H1 (cell line): ENCODE measurements around the gene PRKN. TPM values are rescaled to one million over a fixed set of nuclear protein-coding genes. Genes with fewer than 3 reads are reported as not detected.

ENCODE experiments used
- CTCF ChIA-PET: fragments of 300-600 bp; sonication (Branson Sonifier 250); formaldehyde crosslinking; loops from one replicate; lab custom pipeline; 2021; ENCODE audit not compliant: partially characterized antibody; lab: Charles Lee
- POLR2A ChIA-PET: fragments of 300-600 bp; sonication (Branson Sonifier 250); formaldehyde crosslinking; loops from one replicate; lab custom pipeline; 2021; ENCODE audit warnings: inconsistent platforms; ENCODE audit not compliant: partially characterized antibody; lab: Charles Lee
- DNase-seq, 2 experiments: peaks; one replicate each; pipeline versions ENCODE4 v3.0.0 to v3.0.0-alpha.2; 2010 to 2022; ENCODE audit warnings: low spot score in 2 of 2, low read depth in 1 of 2, mixed read lengths in 1 of 2
- FAIRE-seq: peaks from 2 replicates; lab custom pipeline; 2011; peaks lifted over from hg19 to GRCh38; lab: Jason Lieb, UNC
- H2AFZ ChIP-seq: 2 replicates; pipeline ENCODE4 v1.8.1; 2012; ENCODE audit warnings: low read length, inconsistent platforms
- H2AK5ac ChIP-seq: 2 replicates; pipeline ENCODE4 v1.6.1; 2013; ENCODE audit warnings: low read depth, low read length
- H2BK120ac ChIP-seq: replicated peaks from 2 replicates; pipeline ENCODE3; 2013; ENCODE audit warnings: low read depth, low read length, inconsistent platforms
- H2BK12ac ChIP-seq: 2 replicates; pipeline ENCODE4 v1.6.1; 2013; ENCODE audit warnings: low read depth, low read length
- H2BK15ac ChIP-seq: 2 replicates; pipeline ENCODE4 v1.6.1; 2013; ENCODE audit warnings: low read length
- H2BK20ac ChIP-seq: 2 replicates; pipeline ENCODE4 v1.6.1; 2013; ENCODE audit warnings: low read length
- H2BK5ac ChIP-seq: 2 replicates; pipeline ENCODE4 v1.6.1; 2013; ENCODE audit warnings: low read depth, low read length
- H3K14ac ChIP-seq: 2 replicates; pipeline ENCODE4 v1.6.1; 2013; ENCODE audit warnings: inconsistent platforms; ENCODE audit not compliant: insufficient read length
- H3K18ac ChIP-seq: 2 replicates; pipeline ENCODE4 v1.6.1; 2013; ENCODE audit warnings: low read length; ENCODE audit errors: extremely low read depth
- H3K23ac ChIP-seq: 2 replicates; pipeline ENCODE4 v1.6.1; 2013; ENCODE audit warnings: inconsistent platforms; ENCODE audit not compliant: insufficient read length
- H3K23me2 ChIP-seq: 2 replicates; pipeline ENCODE4 v1.6.1; 2013; ENCODE audit warnings: low read depth, low read length
- H3K27ac ChIP-seq: 2 replicates; pipeline ENCODE4 v1.6.1; 2011; ENCODE audit warnings: low read depth, low read length, inconsistent platforms
- H3K27me3 ChIP-seq, 4 experiments: replicated peaks in 1 of 4; 1 replicate in 1 of 4; 2 replicates in 3 of 4; pipeline versions ENCODE4 v1.6.1 to v1.8.1; 2011 to 2013; ENCODE audit warnings: low read length in 3 of 4, mild to moderate bottlenecking in 3 of 4, inconsistent platforms in 2 of 4, mixed read lengths in 2 of 4, moderate library complexity in 1 of 4; ENCODE audit not compliant: control insufficient read depth in 3 of 4, insufficient read depth in 3 of 4; ENCODE audit errors: extremely low read depth in 1 of 4
- H3K36me3 ChIP-seq, 4 experiments: 2 replicates each; pipeline versions ENCODE4 v1.6.1 to v1.8.1; 2011 to 2013; ENCODE audit warnings: mild to moderate bottlenecking in 4 of 4, low read length in 3 of 4, moderate library complexity in 2 of 4, control low read depth in 1 of 4, inconsistent platforms in 1 of 4; ENCODE audit not compliant: insufficient read depth in 4 of 4, control insufficient read depth in 2 of 4
- H3K4ac ChIP-seq: replicated peaks from 2 replicates; pipeline ENCODE3; 2013; ENCODE audit warnings: low read length, low read depth, mixed read lengths, inconsistent platforms; ENCODE audit not compliant: insufficient read length
- H3K4me1 ChIP-seq, 4 experiments: replicated peaks in 1 of 4; 1 replicate in 1 of 4; 2 replicates in 3 of 4; pipeline versions ENCODE4 v1.6.1 to v1.8.1; 2011 to 2013; ENCODE audit warnings: low read length in 3 of 4, inconsistent platforms in 2 of 4, mixed read lengths in 1 of 4; ENCODE audit not compliant: insufficient read depth in 4 of 4, control insufficient read depth in 3 of 4
- H3K4me2 ChIP-seq, 2 experiments: 2 replicates each; pipeline versions ENCODE4 v1.6.1 to v1.8.1; 2011 to 2013; ENCODE audit warnings: low read depth in 2 of 2, low read length in 2 of 2, control low read depth in 1 of 2, inconsistent platforms in 1 of 2, mild to moderate bottlenecking in 1 of 2; ENCODE audit not compliant: insufficient read depth in 1 of 2
- H3K4me3 ChIP-seq, 4 experiments: fragments of 200-600, 300-600 bp in 1 of 4; sonication (generic), shearing (Covaris generic), sonication (Bioruptor Twin) in 1 of 4; 2 replicates each; pipeline versions ENCODE4 v1.5.1 to v1.8.1; 2011 to 2016; ENCODE audit warnings: low read length in 4 of 4, low read depth in 3 of 4, control low read depth in 2 of 4, inconsistent platforms in 2 of 4, mild to moderate bottlenecking in 2 of 4, mixed read lengths in 1 of 4, moderate library complexity in 1 of 4; ENCODE audit not compliant: insufficient read depth in 2 of 4; ENCODE audit errors: extremely low read depth in 1 of 4
- H3K56ac ChIP-seq: replicated peaks from 2 replicates; pipeline ENCODE3; 2013; ENCODE audit warnings: low read depth, mild to moderate bottlenecking, mixed read lengths, low read length, inconsistent platforms; ENCODE audit not compliant: insufficient read length
- H3K79me1 ChIP-seq: 2 replicates; pipeline ENCODE4 v1.6.1; 2013; ENCODE audit warnings: low read depth, low read length, control low read depth
- H3K79me2 ChIP-seq, 2 experiments: 2 replicates each; pipeline versions ENCODE4 v1.6.1 to v1.8.1; 2012 to 2013; ENCODE audit warnings: low read length in 2 of 2, mild to moderate bottlenecking in 2 of 2, inconsistent platforms in 1 of 2; ENCODE audit not compliant: insufficient read depth in 2 of 2, control insufficient read depth in 1 of 2
- H3K9ac ChIP-seq, 4 experiments: replicated peaks in 1 of 4; 1 replicate in 1 of 4; 2 replicates in 3 of 4; pipeline versions ENCODE4 v1.6.1 to v1.8.1; 2011 to 2013; ENCODE audit warnings: low read depth in 3 of 4, low read length in 3 of 4, control low read depth in 2 of 4, mild to moderate bottlenecking in 2 of 4, moderate library complexity in 2 of 4, inconsistent platforms in 1 of 4; ENCODE audit errors: extremely low read depth in 1 of 4
- H3K9me3 ChIP-seq, 2 experiments: 2 replicates each; pipeline versions ENCODE4 v1.6.1 to v1.8.1; 2012 to 2013; ENCODE audit warnings: mild to moderate bottlenecking in 2 of 2, moderate library complexity in 2 of 2, control low read depth in 1 of 2, inconsistent platforms in 1 of 2, low read depth in 1 of 2, low read length in 1 of 2, mixed read lengths in 1 of 2; ENCODE audit not compliant: insufficient read depth in 2 of 2
- H4K20me1 ChIP-seq, 2 experiments: replicated peaks in 1 of 2; 2 replicates each; pipeline versions ENCODE3 to v1.8.1; 2011 to 2013; ENCODE audit warnings: inconsistent platforms in 2 of 2, low read length in 2 of 2, mild to moderate bottlenecking in 1 of 2; ENCODE audit not compliant: insufficient read depth in 2 of 2, control insufficient read depth in 1 of 2
- H4K5ac ChIP-seq: 2 replicates; pipeline ENCODE4 v1.6.1; 2013; ENCODE audit warnings: low read length, low read depth, mixed read lengths, inconsistent platforms; ENCODE audit not compliant: insufficient read length
- H4K8ac ChIP-seq: 2 replicates; pipeline ENCODE4 v1.8.0; 2013; ENCODE audit warnings: mild to moderate bottlenecking, moderate library complexity, low read length, inconsistent platforms; ENCODE audit not compliant: insufficient read depth; ENCODE audit errors: extremely low read depth
- H4K91ac ChIP-seq: replicated peaks from 2 replicates; pipeline ENCODE3; 2013; ENCODE audit warnings: low read length, mixed read lengths, inconsistent platforms; ENCODE audit not compliant: insufficient read length
- BACH1 ChIP-seq: IDR thresholded peaks from 2 replicates; pipeline ENCODE4 v1.6.1; 2012; ENCODE audit warnings: low read length, improper control_type of control experiment
- BRCA1 ChIP-seq: IDR thresholded peaks from 2 replicates; pipeline ENCODE4 v1.6.1; 2012; ENCODE audit warnings: low read depth, low read length, improper control_type of control experiment
- CBX5 ChIP-seq: fragments of 300-800, 300-1000 bp; sonication (generic); IDR thresholded peaks from 2 replicates; pipeline ENCODE4 v1.7.1; 2016; ENCODE audit warnings: antibody characterized with exemption, low read length, low read depth
- CEBPB ChIP-seq: IDR thresholded peaks from 2 replicates; pipeline ENCODE4 v1.6.1; 2012; ENCODE audit warnings: low read depth, low read length
- CHD2 ChIP-seq: IDR thresholded peaks from 2 replicates; pipeline ENCODE4 v1.6.1; 2012; ENCODE audit warnings: low read length, improper control_type of control experiment
- CTBP2 ChIP-seq: IDR thresholded peaks from 2 replicates; pipeline ENCODE4 v1.7.0; 2011; ENCODE audit warnings: borderline replicate concordance, mild to moderate bottlenecking, moderate library complexity, mixed read lengths, low read length; ENCODE audit not compliant: insufficient read depth, insufficient read length
- EZH2 ChIP-seq: fragments of 200-600 bp; sonication (generic); IDR thresholded peaks from 2 replicates; pipeline ENCODE4 v1.7.1; 2012; ENCODE audit warnings: low read depth, mild to moderate bottlenecking, moderate library complexity, low read length, inconsistent platforms; ENCODE audit not compliant: severe bottlenecking
- GABPA ChIP-seq: IDR thresholded peaks from 2 replicates; pipeline ENCODE4 v1.6.1; 2011; ENCODE audit warnings: mild to moderate bottlenecking, low read length, moderate library complexity, borderline replicate concordance; ENCODE audit not compliant: insufficient read depth
- JUND ChIP-seq: IDR thresholded peaks from 2 replicates; pipeline ENCODE4 v1.6.1; 2011; ENCODE audit warnings: mild to moderate bottlenecking, improper control_type of control experiment, low read length
- KDM1A ChIP-seq: fragments of 200-600, 300-600 bp; sonication (generic); IDR thresholded peaks from 2 replicates; pipeline ENCODE4 v1.7.1; 2016; ENCODE audit warnings: mild to moderate bottlenecking, low read length, borderline replicate concordance
- MAFK ChIP-seq: IDR thresholded peaks from 2 replicates; pipeline ENCODE4 v1.6.1; 2012; ENCODE audit warnings: low read depth, mild to moderate bottlenecking, improper control_type of control experiment, low read length
- NANOG ChIP-seq: IDR thresholded peaks from 2 replicates; pipeline ENCODE4 v1.6.1; 2011; ENCODE audit warnings: low read length, low read depth, mild to moderate bottlenecking, inconsistent platforms; ENCODE audit not compliant: insufficient read depth, poor library complexity, severe bottlenecking
- POLR2A ChIP-seq, 2 experiments: IDR thresholded peaks; 1 replicate in 1 of 2; 2 replicates in 1 of 2; pipeline ENCODE4 v1.6.1; 2011; ENCODE audit warnings: low read depth in 2 of 2, low read length in 2 of 2, mild to moderate bottlenecking in 2 of 2; ENCODE audit errors: control extremely low read depth in 1 of 2
- SP2 ChIP-seq: IDR thresholded peaks from 2 replicates; pipeline ENCODE4 v1.6.1; 2012; ENCODE audit warnings: mild to moderate bottlenecking, low read length, inconsistent platforms
- SRF ChIP-seq: IDR thresholded peaks from 2 replicates; pipeline ENCODE4 v1.6.1; 2011; ENCODE audit warnings: mild to moderate bottlenecking, low read depth, low read length, moderate library complexity
- WGBS, 2 experiments: shearing (Covaris generic) in 1 of 2; methylation state at CpG; one replicate each; pipeline versions ENCODE4 v1.1.6 to v1.1.7; 2013 to 2015; ENCODE audit warnings: low lambda C conversion rate in 2 of 2, mixed read lengths in 2 of 2, inconsistent platforms in 1 of 2, low coverage in 1 of 2, missing lambda C conversion rate in 1 of 2; ENCODE audit not compliant: insufficient replicate concordance in 2 of 2, insufficient coverage in 1 of 2, insufficient read length in 1 of 2; ENCODE audit errors: extremely low coverage in 1 of 2, missing lambda C conversion rate in 1 of 2; 5-methylcytosine and 5-hydroxymethylcytosine counted together
- polyA plus RNA-seq, 7 experiments: library from polyadenylated mRNA; depleted of rRNA in 3 of 7; stranded (reverse) in 5 of 7; unstranded in 2 of 7; fragments of >200 nt in 5 of 7; fragments of 200-250 nt in 2 of 7; gene quantifications; 1 replicate in 5 of 7; 2 replicates in 1 of 7; 4 replicates in 1 of 7; pipeline versions ENCODE4 v1.2.1 to v1.2.3, GENCODE V29; 2011 to 2013; ENCODE audit warnings: missing spikeins in 2 of 7, mixed read lengths in 2 of 7
- total RNA-seq: library from RNA; stranded (reverse); fragmentation: NEBNext Ultra II Directional; extraction: Animal tissue kit (Norgen Biotek cat#: 25700); gene quantifications from 2 replicates; pipeline ENCODE4 v1.2.1, GENCODE V29; 2021

Gene PRKN
- total and polyA plus RNA-seq, 2 of the 8 experiments (the other 6 are each of a cell fraction or from before 2014, with no cell fraction given), result 0.13 to 0.29 TPM

GRCh38 chr6:162448294-162448693 is 279.3 kb downstream of the PRKN start:
- H4K20me1 ChIP-seq, result no peaks in the 10 kb centered on the region
- no peak overlapping the region for H3K9ac ChIP-seq
- no peak overlapping the region for H3K18ac ChIP-seq
- H2BK15ac ChIP-seq, result no peak overlapping the region
- H2BK5ac ChIP-seq, result no peak overlapping the region
- DNase-seq (no peak), FAIRE-seq (no peak)
- ChIA-PET POLR2A (no interaction called here), CTCF (no interaction called here)
- H3K36me3 ChIP-seq, result no peaks in the 10 kb centered on the region
- no peaks in the 10 kb centered on the region for H3K23me2 ChIP-seq
- H3K79me2 ChIP-seq, result no peaks in the 10 kb centered on the region
- H3K9me3 ChIP-seq, result no peaks in the 10 kb centered on the region
- H2AK5ac ChIP-seq, result no peak overlapping the region
- peaks cover 0 to 8% (median 0%) of the 10 kb centered on the region in 4 experiments; a peak in 1 of 7 replicates for H3K4me1 ChIP-seq
- H3K23ac ChIP-seq, result no peak overlapping the region
- H2BK12ac ChIP-seq, result no peak overlapping the region
- no peak overlapping the region for H4K91ac ChIP-seq
- WGBS, 2 experiments, result 90% methylated on average over 3 of the region's 3 CpGs; no CpG with 5 or more reads in 1 of the 2 experiments
- no peak overlapping the region for H3K27ac ChIP-seq
- no peak overlapping the region for H3K4me3 ChIP-seq
- H3K27me3 ChIP-seq, result peaks cover 0 to 8% (median 3%) of the 10 kb centered on the region in 4 experiments; a peak in 4 of 7 replicates
- no peak overlapping the region for H3K4ac ChIP-seq
- no peak overlapping the region for H3K14ac ChIP-seq
- no peak overlapping the region for H2BK20ac ChIP-seq
- no peaks in the 10 kb centered on the region for H3K79me1 ChIP-seq
- no peak overlapping the region for H4K8ac ChIP-seq
- H3K56ac ChIP-seq, result no peak overlapping the region
- no peak overlapping the region for H3K4me2 ChIP-seq
- H2BK120ac ChIP-seq, result no peak overlapping the region
- H4K5ac ChIP-seq, result no peak overlapping the region
- H2AFZ ChIP-seq, result no peak overlapping the region
- TF ChIP-seq NANOG (no peak), CHD2 (no peak), BRCA1 (no peak), JUND (no peak), GABPA (no peak), EZH2 (no peak), BACH1 (no peak), SP2 (no peak), POLR2A (IDR thresholded peaks at IDR 0.05; ENCODE audit: control extremely low read depth in 1 of 2, low read depth in 2 of 2, low read length in 2 of 2) (no peak), CBX5 (no peak), CEBPB (no peak), KDM1A (no peak), SRF (no peak), MAFK (no peak), CTBP2 (no peak)
